GM19238 (cell line): ENCODE data around the gene ZNF256.
A peak's percentile ranks its signal among the peaks of the same experiment; 100 is the strongest.

Source experiments
- DNase-seq: peaks from one replicate; pipeline ENCODE4 v3.0.0; 2011; ENCODE audit warnings: low spot score; ENCODE audit not compliant: insufficient read length

Gene ZNF256

GRCh38 chr19:57947419-57948134 is at the start of gene ZNF256:
ZNF256 (minus strand) TSS chr19:57947706; CDS start chr19:57947474, 232 bp downstream.
- DNase-seq: peak; percentile 83

DNA sequence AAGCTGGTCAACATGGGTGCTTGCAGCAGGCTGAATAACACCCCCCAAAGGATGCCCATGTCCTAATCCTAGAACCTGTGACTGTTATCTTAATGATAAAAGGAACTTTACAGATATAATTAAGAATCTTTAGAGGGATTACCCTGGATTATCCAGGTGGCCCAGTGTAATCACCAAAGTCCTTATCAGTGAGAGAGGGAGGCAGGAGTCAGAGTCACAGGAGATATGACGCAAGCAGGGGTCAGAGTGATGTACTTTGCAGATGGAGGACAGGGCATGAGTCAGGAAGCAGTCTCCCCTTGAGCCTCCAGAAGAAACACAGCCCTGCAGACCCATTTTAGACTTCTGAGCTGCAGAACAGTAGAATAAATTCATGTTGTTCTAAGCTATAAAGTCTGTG is 45.3 kb upstream of the ZNF256 start:
- DNase-seq: no peak

GRCh38 chr19:57978586-57979289 is 31.2 kb upstream of the ZNF256 start:
- DNase-seq: no peak

- DNase-seq: no peak
Measured at GRCh38 chr19:57974434-57974833, 26.9 kb upstream of the ZNF256 start, which contains the start of gene C19orf18. C19orf18 (minus strand) TSS chr19:57974534; CDS start chr19:57974432, 102 bp downstream.

GRCh38 chr19:57964761-57965160 is 17.3 kb upstream of the ZNF256 start:
- DNase-seq: no peak

DNA sequence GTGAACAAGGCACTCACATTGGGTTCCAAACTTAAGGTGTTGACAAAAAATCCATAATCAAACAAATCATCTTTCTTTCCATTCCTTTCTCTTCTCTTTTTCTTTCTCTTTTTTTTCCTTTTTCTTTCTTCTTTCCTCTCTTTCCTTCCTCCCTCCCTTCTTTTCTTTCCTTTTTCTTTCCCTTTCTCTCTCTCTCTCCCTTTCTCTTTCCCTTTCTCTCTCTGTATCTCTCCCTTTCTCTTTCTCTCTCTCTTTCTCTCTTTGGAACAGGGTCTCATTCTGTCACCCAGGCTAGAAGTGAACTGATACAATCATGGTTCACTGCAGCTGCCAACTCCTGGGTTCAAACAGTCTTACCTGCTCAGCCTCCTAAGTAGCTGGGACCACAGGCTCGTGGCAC is 14.3 kb upstream of the ZNF256 start:
- DNase-seq: no peak

GRCh38 chr19:57954996-57955395 is 7.5 kb upstream of the ZNF256 start:
- DNase-seq: no peak

GRCh38 chr19:57949702-57950101 is 2.2 kb upstream of the ZNF256 start:
- DNase-seq: no peak

- DNase-seq: no peak
Measured at GRCh38 chr19:57949296-57949695, 1.8 kb upstream of the ZNF256 start.

DNA sequence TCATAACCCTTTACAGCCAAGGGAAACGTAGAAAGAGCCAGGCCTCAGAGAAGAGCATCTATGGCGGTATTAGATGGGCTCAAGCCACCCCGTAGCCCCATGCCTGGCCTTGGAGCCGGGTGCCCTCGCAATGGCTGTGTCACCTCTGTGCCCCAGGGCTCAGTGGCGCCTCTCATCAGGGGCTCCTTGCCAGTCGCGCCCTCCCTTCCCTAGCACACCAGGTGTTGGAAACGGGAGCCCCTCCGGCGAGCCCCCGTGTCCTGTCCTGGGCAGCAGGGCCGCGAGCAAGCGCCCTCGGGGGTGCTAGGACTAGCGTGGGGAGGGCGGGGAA is 453 bp downstream of the ZNF256 start:
- DNase-seq: no peak

DNA sequence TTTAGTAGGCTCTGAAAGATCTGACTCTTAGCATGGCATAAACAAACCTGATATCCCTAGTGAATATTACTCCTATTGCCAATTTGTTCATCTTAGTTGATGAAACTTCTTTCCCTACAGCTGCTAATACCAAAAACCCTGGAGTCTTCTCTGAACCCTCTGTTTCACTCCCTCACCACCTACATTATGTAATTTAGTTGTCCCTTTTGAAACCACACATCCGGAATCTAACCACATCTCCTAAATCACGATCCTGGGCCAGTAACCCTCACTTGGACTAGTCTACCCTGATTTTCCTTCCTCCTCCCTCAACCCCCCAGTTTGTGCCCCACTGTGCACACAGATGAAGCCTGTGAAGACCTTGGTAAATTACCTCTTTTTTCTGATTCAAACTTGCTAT is 1.2 kb downstream of the ZNF256 start:
- DNase-seq: no peak

DNA sequence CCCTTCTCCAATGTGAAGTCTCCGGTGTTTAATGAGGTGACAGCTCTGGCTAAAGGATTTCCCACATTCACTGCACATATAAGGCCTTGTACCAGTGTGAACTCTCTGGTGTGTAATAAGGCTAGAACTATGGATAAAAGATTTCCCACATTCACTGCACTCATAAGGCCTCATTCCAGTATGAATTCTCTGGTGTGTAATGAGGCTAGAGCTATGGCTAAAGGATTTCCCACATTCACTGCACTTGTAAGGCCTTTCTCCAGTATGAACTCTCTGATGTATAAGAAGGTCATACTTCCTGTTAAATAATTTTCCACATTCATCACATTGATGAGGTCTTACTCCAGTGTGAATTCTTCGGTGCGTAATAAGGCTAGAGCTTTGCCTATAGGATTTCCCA is 5.9 kb downstream of the ZNF256 start:
- no peak for DNase-seq

GRCh38 chr19:57935731-57936130 is 11.8 kb downstream of the ZNF256 start:
- DNase-seq: no peak

DNA sequence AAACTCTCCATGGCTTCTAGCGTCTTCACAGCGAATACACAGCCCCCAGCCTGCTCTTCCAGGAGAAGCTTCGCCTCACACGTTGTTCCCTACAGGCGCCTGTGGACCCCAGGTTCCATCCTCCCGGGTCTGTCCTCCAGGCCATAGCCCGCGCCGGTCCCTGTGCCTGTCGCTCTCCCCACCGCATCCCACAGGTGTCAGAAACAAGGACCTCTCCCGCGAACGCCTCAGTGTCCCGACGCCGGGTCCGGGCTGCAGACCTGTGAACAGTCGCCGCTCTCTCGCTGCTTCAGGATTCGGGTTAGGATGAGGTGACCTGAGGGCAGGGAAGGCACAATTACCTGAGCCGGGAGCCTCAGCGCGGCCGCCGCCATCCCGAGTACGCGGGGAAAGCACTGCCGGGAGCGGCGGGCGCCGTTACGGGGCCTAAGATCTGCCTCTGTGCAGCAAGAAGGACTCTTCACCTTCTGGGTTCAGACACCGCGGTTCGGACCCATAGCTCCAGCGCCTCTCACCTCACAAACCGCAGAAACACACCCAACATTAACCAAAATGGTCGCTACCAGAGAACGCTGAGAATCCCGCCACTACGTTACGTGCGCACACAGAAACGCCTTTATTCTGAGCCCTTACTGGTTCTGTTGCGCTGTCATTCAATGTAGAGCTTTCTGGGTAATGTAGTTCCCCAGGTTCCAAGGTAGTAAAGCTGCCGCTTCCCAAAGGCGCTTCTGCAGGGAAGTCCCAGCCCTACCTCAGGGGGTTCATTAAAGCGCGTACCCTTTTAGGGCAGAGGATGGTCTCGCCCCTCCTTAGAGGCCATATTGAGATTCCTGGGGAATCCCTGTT is 12.5 kb downstream of the ZNF256 start, which contains the start of gene ZNF418:
ZNF418 (minus strand) TSS at position 583 of the 846 bp plus-strand sequence. CDS start 1,580 bp downstream, outside the sequence.
- no peak for DNase-seq

DNA sequence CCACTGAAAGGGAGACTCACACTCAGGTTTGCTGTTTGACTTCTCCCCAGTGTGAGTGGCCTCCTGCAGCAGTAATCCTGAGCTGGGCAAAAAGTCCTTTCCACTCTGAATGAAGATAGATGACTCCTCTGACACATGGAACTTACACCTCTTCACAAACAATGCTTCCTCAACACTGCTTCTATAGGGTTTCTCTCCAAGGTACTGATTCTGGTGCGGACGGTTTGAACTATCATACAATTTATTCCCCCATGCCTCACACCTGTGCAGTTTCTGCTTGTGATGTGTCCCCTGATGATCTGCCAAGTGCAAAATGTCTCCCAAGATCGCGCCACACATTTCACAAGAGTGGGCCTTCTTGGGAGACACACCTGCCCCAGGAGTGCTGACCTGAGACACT is 19.9 kb downstream of the ZNF256 start:
- no peak for DNase-seq

- peak; percentile 84 for DNase-seq
Measured at GRCh38 chr19:57916168-57916995, 31.1 kb downstream of the ZNF256 start, which contains the start of gene ZNF417. ZNF417 (minus strand) TSS chr19:57916592; CDS start chr19:57916411, 181 bp downstream.

DNA sequence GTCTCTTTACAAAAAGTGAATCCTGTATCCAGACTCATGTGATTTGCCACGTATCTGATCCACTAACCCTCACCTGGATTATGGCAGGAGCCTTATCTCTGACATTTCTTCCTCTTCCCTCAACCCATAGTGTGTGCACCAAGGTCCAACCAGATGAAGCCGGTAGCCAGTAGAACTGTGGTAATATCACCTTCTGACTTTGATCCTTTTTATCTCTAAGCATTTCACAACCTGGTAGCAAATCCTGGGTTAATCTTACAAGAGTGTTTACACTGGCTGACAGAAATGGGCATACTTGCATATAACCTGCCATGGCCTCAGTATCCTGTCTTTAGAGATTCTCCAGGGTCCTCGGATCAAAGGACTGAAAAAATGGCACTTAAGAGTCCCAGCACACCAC is 33.0 kb downstream of the ZNF256 start:
- DNase-seq: no peak

GRCh38 chr19:57907394-57907793 is 40.1 kb downstream of the ZNF256 start:
- no peak for DNase-seq

GRCh38 chr19:57905258-57905657 is 42.2 kb downstream of the ZNF256 start:
- DNase-seq: no peak

GRCh38 chr19:57903618-57904184 is 43.8 kb downstream of the ZNF256 start:
- no peak for DNase-seq

GRCh38 chr19:57900311-57900710 is 47.2 kb downstream of the ZNF256 start:
- DNase-seq: no peak
